HEK293T (cell line): ENCODE measurements around the gene FYB1.
"Not testable (repeated sequence)": the region's sequence is repeated elsewhere in the genome, so short reads cannot be mapped to it uniquely, and the experiment has no call there.

ENCODE experiments used
- CTCF ChIA-PET: fragments of 350-600 bp; formaldehyde crosslinking; extraction: SDS; loops from one replicate; lab custom pipeline; 2021; ENCODE audit warnings: antibody characterized with exemption, inconsistent platforms; lab: Yijun Ruan, JAX
- POLR2A ChIA-PET: fragments of 350-600 bp; formaldehyde crosslinking; extraction: SDS; loops from one replicate; lab custom pipeline; 2020; ENCODE audit warnings: antibody characterized with exemption, inconsistent platforms; lab: Yijun Ruan, JAX
- DNase-seq: peaks from one replicate; pipeline ENCODE4 v3.0.0; 2012; ENCODE audit warnings: mixed read lengths; ENCODE audit errors: extremely low spot score
- ARNT ChIP-seq: fragments of 450-650 bp; IDR thresholded peaks from 2 replicates; pipeline ENCODE4 v1.6.1; 2017; ENCODE audit warnings: mild to moderate bottlenecking
- BHLHE40 ChIP-seq: fragments of 450-650 bp; IDR thresholded peaks from 2 replicates; pipeline ENCODE4 v1.6.1; 2016; ENCODE audit warnings: mild to moderate bottlenecking, moderate library complexity, borderline replicate concordance
- CTBP1 ChIP-seq: fragments of 450-650 bp; IDR thresholded peaks from 2 replicates; pipeline ENCODE4 v1.6.1; 2016; ENCODE audit warnings: borderline replicate concordance
- ELF4 ChIP-seq: fragments of 450-650 bp; IDR thresholded peaks from 2 replicates; pipeline ENCODE4 v1.6.1; 2017; ENCODE audit warnings: antibody characterized with exemption
- FOXA1 ChIP-seq: fragments of 450-650 bp; IDR thresholded peaks from 2 replicates; pipeline ENCODE4 v1.6.1; 2016; ENCODE audit warnings: mild to moderate bottlenecking
- FOXK2 ChIP-seq: fragments of 450-650 bp; IDR thresholded peaks from 2 replicates; pipeline ENCODE4 v1.6.1; 2016; ENCODE audit warnings: mild to moderate bottlenecking
- FOXM1 ChIP-seq: fragments of 450-650 bp; IDR thresholded peaks from 2 replicates; pipeline ENCODE4 v1.6.1; 2017; ENCODE audit warnings: mild to moderate bottlenecking, borderline replicate concordance
- HDGF ChIP-seq: fragments of 450-650 bp; IDR thresholded peaks from 2 replicates; pipeline ENCODE4 v1.6.1; 2017; ENCODE audit warnings: antibody characterized with exemption, borderline replicate concordance
- L3MBTL2 ChIP-seq: fragments of 450-650 bp; conservative IDR thresholded peaks from 2 replicates; pipeline ENCODE4 v1.6.1; 2016; ENCODE audit warnings: mild to moderate bottlenecking
- LEF1 ChIP-seq: fragments of 450-650 bp; IDR thresholded peaks from 2 replicates; pipeline ENCODE4 v1.6.1; 2017; ENCODE audit warnings: mild to moderate bottlenecking, borderline replicate concordance
- NFRKB ChIP-seq: fragments of 450-650 bp; IDR thresholded peaks from 2 replicates; pipeline ENCODE4 v1.6.1; 2016; ENCODE audit warnings: mild to moderate bottlenecking, moderate library complexity
- SP1 ChIP-seq: fragments of 450-650 bp; IDR thresholded peaks from 2 replicates; pipeline ENCODE4 v1.6.1; 2017
- SUZ12 ChIP-seq: fragments of 450-650 bp; IDR thresholded peaks from 2 replicates; pipeline ENCODE4 v1.6.1; 2016; ENCODE audit warnings: mild to moderate bottlenecking
- TARDBP ChIP-seq: fragments of 450-650 bp; IDR thresholded peaks from 2 replicates; pipeline ENCODE4 v1.6.1; 2016
- ZNF384 ChIP-seq: fragments of 450-650 bp; IDR thresholded peaks from 2 replicates; pipeline ENCODE4 v1.6.1; 2016
- TF ChIP-seq, protein P1 (sequence below): fragments of 450-650 bp; IDR thresholded peaks from 2 replicates; pipeline ENCODE4 v1.6.1; 2016

The FYB1 gene

DNA sequence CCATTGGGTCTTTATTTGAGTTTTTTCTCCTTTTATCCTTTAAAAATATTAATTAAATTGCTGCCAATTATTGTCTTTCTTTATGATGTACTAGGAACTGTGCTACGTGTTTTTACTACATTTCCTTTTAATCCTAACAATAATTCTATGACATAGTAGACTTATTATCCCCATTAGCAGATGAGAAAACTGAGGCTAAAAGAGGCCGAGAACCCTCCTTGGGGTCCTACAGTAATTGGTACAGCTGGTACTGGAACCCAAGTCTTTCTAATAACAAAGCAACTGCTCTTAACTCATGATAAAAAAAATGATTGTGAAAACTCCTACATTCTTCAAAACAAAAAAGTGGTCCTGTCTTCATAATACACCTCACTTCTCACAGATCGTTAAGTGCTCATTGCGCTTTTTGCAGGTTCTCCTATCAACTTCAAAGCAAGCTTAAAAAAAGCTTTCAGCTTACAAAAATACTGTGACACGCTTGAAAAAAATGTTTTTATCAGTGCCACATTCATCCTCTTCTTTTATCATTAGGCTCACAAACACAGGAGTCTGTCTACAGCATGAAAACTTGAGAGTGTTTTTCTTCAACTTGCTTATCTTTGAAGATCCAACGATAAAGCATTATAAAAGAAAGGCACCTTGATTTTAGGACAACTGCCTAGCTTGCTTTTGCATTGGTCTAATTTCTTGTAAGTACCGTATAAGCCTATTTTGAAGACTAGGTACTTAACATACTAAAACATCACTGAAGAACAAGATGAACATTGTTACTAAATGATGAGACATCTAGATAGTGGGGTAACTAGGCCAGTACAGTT lies 32.4 kb downstream of the FYB1 start:
- CTCF ChIA-PET, result no interaction called here
- POLR2A ChIA-PET, result no interaction called here
- TF ChIP-seq FOXA1 (no peak), NFRKB (no peak), CTBP1 (no peak)
- no peak for DNase-seq

DNA sequence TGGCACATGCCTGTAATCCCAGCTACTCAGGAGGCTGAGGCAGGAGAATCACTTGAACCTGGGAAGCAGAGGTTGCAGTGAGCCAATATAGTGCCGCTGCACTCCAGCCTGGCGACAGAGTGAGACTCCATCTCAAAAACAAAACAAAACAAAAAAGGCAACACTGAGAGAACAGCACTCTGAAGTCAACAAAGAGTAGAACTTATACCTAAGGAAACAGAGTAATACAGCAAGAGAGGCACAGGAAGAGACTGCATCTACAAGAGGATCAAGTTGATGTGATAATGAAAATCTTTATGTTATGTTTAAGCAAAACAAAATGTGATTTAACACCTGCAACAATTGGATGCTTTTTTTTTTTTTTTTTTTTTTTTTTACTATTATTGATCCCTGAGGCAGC lies 33.1 kb downstream of the FYB1 start:
- TF ChIP-seq FOXK2 (no peak), FOXA1 (no peak), ZNF384 (no peak), HDGF (no peak), BHLHE40 (no peak), NFRKB (no peak), ELF4 (no peak), TARDBP (no peak), LEF1 (no peak), CTBP1 (no peak), SP1 (no peak), L3MBTL2 (no peak), SUZ12 (no peak)
- TF ChIP-seq, protein P1, sequence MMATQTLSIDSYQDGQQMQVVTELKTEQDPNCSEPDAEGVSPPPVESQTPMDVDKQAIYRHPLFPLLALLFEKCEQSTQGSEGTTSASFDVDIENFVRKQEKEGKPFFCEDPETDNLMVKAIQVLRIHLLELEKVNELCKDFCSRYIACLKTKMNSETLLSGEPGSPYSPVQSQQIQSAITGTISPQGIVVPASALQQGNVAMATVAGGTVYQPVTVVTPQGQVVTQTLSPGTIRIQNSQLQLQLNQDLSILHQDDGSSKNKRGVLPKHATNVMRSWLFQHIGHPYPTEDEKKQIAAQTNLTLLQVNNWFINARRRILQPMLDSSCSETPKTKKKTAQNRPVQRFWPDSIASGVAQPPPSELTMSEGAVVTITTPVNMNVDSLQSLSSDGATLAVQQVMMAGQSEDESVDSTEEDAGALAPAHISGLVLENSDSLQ, result no peak
- ChIA-PET CTCF (no interaction called here), POLR2A (no interaction called here)
- no peak for DNase-seq

DNA sequence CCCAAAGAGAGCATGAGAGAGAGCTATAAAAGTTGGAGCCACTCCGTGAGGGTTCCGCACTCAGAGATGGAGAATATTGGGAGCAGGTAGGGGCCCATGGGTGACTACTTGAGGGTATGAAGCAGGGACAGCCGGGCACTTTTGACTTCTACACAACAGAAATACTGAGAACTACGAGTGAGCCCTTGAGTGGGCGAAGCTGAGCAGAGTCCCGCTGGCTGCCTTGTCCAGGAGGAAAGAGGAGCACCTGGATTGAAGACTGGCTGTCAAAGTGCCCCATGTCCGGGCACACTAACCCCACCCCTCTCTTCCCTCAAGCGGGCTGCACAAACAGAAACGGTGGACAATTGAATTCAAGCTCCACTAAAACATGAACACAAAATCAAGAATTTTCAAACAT lies 33.6 kb downstream of the FYB1 start:
- TF ChIP-seq FOXA1 (no peak), LEF1 (no peak), ZNF384 (no peak), NFRKB (no peak), SUZ12 (no peak), BHLHE40 (no peak), L3MBTL2 (no peak), HDGF (no peak), FOXK2 (no peak), TARDBP (no peak), ELF4 (no peak), ARNT (no peak), CTBP1 (no peak), SP1 (no peak), FOXM1 (no peak)
- TF ChIP-seq, protein P1, result no peak
- DNase-seq, result no peak
- POLR2A ChIA-PET, result no interaction called here
- CTCF ChIA-PET, result no interaction called here

DNA sequence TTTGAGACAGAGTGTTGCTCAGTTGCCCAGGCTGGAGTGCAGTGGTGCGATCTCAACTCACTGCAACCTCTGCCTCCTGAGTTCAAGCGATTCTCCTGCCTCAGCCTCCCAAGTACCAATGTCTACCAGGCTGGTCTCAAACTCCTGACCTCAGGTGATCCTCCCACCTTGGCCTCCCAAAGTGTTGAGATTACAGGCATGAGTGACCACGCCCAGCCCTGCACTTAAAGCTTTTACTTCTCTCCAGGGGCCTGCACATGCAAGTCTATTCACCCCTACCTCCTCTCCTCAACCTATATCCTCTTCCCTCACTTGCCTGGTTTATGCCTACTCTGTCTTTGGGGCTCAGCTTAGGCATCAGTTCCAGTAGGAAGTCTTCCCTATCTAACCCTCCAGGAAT lies 39.8 kb downstream of the FYB1 start:
- DNase-seq, CTCF ChIA-PET, POLR2A ChIA-PET: not testable (repeated sequence)

DNA sequence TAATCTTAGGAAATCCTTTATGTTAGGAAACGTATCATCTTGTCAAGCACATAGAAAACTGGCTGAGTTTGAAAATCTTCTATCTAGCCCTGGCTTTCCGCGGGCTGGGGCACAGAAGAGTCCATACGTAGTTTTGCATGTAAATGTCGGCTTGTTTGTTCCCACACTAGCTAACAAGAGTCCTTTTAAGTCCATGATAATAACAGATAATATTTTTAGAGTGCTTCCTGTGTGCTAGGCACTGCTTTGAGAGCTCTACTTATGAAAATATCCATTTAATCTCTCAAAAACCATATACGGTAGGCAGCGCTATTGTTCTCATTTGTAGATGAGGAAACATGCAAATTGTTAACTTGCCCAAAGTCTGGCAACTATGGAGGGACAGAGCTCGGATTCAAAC lies 40.5 kb downstream of the FYB1 start:
- ChIA-PET POLR2A (no interaction called here), CTCF (no interaction called here)
- no peak for TF ChIP-seq CTBP1
- no peak for TF ChIP-seq FOXA1
- TF ChIP-seq TARDBP, result no peak
- TF ChIP-seq ARNT, result no peak
- TF ChIP-seq ELF4, result no peak
- no peak for TF ChIP-seq SUZ12
- TF ChIP-seq SP1, result no peak
- TF ChIP-seq L3MBTL2, result no peak
- no peak for TF ChIP-seq NFRKB
- DNase-seq, result no peak

DNA sequence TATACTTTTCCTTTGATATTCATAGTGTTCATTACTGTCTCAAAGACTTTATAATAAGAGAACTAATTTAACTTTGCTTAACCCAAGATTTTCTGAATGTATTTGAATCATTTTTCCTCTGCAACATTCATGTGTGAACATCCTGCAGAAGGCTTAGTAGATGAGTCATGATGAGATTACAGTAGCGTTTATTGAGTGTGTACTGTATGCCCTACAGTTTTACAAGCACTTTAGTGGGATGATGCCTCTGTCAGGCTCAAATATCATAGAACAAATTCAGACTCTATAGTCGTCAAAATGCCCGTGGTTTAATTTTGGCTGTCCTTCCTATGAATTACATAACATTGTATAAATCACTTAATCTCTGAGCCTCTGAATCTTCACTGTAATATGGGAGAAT lies 41.2 kb downstream of the FYB1 start:
- POLR2A ChIA-PET, result no interaction called here
- CTCF ChIA-PET, result no interaction called here
- no peak for DNase-seq
- TF ChIP-seq HDGF, result no peak
- TF ChIP-seq CTBP1, result no peak
- TF ChIP-seq SP1, result no peak
- TF ChIP-seq SUZ12, result no peak
- TF ChIP-seq LEF1, result no peak
- TF ChIP-seq FOXA1, result no peak
- TF ChIP-seq ZNF384, result no peak
- TF ChIP-seq NFRKB, result no peak
- no peak for TF ChIP-seq TARDBP
- no peak for TF ChIP-seq FOXM1
- no peak for TF ChIP-seq BHLHE40

DNA sequence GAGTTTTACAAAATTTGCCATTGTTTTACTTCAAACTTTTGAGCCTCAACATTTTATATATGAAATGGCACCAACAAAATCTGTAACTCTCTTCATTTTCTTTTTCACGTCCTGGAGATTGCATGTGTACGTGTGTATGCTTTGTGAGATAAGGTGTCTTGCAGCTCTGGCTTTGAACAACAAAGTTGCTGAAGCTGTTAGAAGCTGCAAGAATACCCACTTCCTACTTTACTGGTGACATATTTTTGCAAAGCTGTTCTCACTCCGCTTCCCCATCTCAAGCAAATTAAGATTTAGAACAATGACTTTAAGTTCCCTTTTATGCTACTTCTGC lies 41.8 kb downstream of the FYB1 start:
- CTCF ChIA-PET, result no interaction called here

More for the DNA sequence above, 41.8 kb downstream of the FYB1 start:
- TF ChIP-seq SP1 (no peak), LEF1 (no peak), HDGF (no peak), NFRKB (no peak), CTBP1 (no peak), ARNT (no peak), BHLHE40 (no peak), FOXM1 (no peak), ELF4 (no peak), L3MBTL2 (no peak), TARDBP (no peak)
- TF ChIP-seq, protein P1, result no peak
- no peak for DNase-seq
- POLR2A ChIA-PET, result no interaction called here
